GM12872 (cell line): ENCODE results near the gene CCDC106.

Experiments used
- TF ChIP-seq, protein P1 (sequence below): IDR thresholded peaks from 3 replicates; pipeline ENCODE4 v1.5.1; 2011; ENCODE audit warnings: low read depth, mild to moderate bottlenecking, low read length, moderate library complexity; ENCODE audit not compliant: insufficient read depth

Gene CCDC106

GRCh38 chr19:55660991-55661390 lies 13.0 kb downstream of the CCDC106 start:
- TF ChIP-seq, protein P1, sequence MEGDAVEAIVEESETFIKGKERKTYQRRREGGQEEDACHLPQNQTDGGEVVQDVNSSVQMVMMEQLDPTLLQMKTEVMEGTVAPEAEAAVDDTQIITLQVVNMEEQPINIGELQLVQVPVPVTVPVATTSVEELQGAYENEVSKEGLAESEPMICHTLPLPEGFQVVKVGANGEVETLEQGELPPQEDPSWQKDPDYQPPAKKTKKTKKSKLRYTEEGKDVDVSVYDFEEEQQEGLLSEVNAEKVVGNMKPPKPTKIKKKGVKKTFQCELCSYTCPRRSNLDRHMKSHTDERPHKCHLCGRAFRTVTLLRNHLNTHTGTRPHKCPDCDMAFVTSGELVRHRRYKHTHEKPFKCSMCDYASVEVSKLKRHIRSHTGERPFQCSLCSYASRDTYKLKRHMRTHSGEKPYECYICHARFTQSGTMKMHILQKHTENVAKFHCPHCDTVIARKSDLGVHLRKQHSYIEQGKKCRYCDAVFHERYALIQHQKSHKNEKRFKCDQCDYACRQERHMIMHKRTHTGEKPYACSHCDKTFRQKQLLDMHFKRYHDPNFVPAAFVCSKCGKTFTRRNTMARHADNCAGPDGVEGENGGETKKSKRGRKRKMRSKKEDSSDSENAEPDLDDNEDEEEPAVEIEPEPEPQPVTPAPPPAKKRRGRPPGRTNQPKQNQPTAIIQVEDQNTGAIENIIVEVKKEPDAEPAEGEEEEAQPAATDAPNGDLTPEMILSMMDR: no peak

DNA sequence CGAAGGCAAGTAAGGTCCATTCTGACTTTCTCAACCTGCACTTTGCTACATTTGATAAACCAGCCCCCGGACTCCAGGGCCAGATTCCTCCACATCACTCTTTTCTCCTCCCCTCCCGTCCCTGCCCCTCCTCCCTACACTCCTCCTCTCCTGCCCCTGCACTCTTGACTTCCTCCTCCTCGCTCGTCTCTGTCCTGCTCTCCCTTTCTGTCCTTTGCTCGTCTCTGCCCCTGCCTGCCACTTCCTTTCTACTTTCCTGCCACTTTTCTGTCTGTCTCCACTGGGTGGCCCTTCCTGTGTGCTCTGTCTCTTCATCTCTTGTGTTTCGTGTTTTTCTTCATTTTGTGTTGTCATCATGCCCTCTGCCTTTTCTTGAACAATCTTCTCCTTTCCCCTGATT lies 13.8 kb downstream of the CCDC106 start:
- TF ChIP-seq, protein P1: no peak

GRCh38 chr19:55663846-55664536 lies 16.0 kb downstream of the CCDC106 start:
- TF ChIP-seq, protein P1: no peak

- TF ChIP-seq, protein P1: no peak
Observed at GRCh38 chr19:55666343-55667005, 18.5 kb downstream of the CCDC106 start.

DNA sequence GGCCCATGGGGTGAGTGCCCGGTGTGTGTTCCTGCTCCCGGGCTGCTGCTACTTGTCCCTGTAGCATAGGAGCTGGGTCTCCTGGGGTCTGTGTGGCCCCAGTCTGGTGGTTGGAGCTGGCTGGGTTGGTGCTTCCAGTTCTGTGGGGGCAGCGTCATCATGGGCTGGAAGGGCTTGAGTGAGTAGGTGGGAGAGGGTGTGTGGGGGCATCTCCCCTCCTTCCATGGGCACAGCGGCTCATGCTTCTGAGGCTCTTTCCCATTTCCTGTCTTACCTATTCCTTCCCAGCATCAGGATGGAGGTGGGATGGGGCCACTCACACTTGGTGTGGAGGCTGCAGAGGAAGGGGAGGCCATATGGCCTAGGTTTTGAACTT lies 19.0 kb downstream of the CCDC106 start:
- TF ChIP-seq, protein P1: no peak

DNA sequence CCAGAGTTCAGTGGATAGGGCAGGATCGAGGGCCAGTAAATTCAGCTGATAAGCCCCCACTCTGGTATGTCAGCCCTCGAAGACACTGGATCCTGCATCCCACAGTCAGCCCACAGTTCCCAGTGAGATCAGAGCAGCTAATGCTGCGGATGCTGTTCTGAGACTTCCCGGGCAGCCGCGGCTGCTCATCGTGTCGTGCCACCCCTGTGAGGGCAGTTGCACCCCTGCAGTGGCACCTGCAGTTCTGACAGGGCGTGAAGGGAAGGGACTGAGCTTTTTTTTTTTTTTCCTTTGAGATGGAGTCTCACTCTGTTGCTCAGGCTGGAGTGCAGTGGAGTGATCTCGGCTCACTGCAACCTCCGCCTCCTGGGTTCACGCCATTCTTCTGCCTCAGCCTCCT lies 19.5 kb downstream of the CCDC106 start:
- TF ChIP-seq, protein P1: no peak

DNA sequence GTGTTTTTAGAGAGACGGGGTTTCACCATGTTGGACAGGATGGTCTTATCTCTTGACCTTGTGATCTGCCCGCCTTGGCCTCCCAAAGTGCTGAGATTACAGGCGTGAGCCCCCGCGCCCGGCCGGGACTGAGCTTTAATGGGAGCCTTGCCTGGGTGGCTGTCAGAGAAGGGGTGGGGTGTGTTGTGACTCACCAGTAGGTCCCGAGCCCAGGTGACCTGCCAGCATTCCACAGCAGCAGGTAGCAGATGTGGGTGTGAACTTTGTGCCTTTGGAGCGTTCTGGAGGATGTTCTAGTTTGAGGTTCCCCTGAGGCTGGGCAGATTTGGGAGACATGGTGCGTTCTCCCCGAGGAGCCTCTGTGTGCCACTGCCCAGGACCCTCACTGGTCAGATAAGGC lies 19.9 kb downstream of the CCDC106 start:
- TF ChIP-seq, protein P1: no peak
